ENCODE results near the gene SEMA3B. TPM values are rescaled to one million over a fixed set of nuclear protein-coding genes. Genes with fewer than 3 reads are reported as not detected.

The SEMA3B gene
- total and polyA plus RNA-seq, 8 donors: 40.1 to 310 (median 103) TPM

DNA sequence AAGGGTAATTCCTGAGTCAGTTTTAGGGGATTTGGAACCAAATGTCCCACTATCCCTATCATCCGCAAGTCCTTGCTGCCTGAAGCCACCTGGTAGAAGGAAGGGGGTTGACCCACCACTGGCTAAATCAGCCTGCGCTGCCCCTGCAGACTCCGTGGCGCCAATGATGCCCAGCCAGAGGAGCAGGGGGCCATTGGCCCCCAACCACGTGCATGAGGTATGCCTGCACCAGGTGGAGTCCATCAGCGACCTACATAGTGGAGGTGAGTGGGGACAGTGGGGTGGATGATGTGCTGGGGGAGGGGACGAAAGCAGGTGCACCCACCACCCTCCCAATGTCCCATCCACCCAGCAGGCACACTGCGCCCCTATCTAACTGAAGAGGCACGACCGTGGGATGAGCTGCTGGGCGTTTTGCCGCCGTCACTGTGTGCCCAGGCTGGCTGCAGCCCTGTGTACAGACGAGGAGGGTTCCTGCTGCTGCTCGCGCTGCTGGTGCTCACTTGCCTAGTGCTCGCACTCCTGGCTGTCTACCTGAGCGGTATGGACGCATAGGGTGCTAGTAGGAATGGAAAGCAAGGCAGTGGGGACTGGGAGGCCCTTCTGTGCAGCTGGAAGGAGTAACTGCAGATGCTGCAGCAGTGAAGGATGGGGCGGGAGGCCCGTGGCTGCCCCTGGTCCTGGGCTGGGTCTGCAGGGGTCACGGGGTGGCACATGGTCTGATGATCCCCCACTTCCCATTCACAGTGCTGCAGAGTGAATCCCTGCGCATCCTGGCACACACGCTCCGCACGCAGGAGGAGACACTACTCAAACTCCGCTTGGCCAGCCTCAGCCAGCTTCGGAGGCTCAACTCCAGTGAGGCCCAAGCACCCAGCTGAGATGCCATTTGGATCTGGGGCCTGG, 17.6 kb downstream of the SEMA3B start:
- TF ChIP-seq EP300 (IDR thresholded peaks at IDR 0.05): no peak
- TF ChIP-seq POLR2AphosphoS5 (IDR thresholded peaks at IDR 0.05): no peak
- TF ChIP-seq CTCF (IDR thresholded peaks at IDR 0.05): no peak
- no peak for TF ChIP-seq POLR2A (IDR thresholded peaks at IDR 0.05)
- peaks cover 34 to 45% (median 44%) of the 10 kb centered on the region in 4 donors for H3K36me3 ChIP-seq

DNA sequence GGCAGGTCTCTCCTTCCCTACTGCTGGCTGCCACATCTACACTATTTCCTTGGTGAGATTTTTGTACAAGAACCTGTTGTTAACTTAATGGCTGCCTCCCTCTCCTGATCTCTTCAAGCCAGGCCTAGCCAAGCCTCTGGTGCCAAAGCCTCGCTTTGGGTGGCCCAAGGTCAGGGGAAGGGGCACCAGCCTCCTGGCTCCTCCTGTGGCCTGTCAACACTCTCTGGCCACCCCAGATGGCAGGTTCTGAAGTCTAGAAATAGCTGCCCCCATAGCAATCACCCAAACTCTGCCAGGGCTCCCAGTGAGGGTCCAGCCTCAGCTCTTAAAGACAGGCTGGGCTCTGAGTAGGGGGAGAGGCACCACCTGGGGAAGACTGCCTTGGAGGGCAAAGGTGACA, 18.3 kb downstream of the SEMA3B start:
- no peaks in the 10 kb centered on the region for H3K27me3 ChIP-seq
- peaks cover 34 to 45% (median 44%) of the 10 kb centered on the region in 4 donors for H3K36me3 ChIP-seq
- intact Hi-C loops (cut with DNase I; ENCODE audit: low total_unique reads): no loop called here
- TF ChIP-seq POLR2AphosphoS5 (IDR thresholded peaks at IDR 0.05): no peak
- no peak for TF ChIP-seq EP300 (IDR thresholded peaks at IDR 0.05)
- no peak for TF ChIP-seq POLR2A (IDR thresholded peaks at IDR 0.05)
- no peak for TF ChIP-seq CTCF (IDR thresholded peaks at IDR 0.05)
- H3K4me1 ChIP-seq: peaks cover 22 to 33% (median 31%) of the 10 kb centered on the region in 4 donors
- H3K9me3 ChIP-seq: no peaks in the 10 kb centered on the region
- no peak overlapping the region for H3K27ac ChIP-seq
- DNase-seq: no peak
- no peak overlapping the region for H3K4me3 ChIP-seq
- 60 to 86% (median 77%) methylated on average over 1 of the region's 1 CpG for WGBS, 5 donors

More for the DNA sequence above, 17.6 kb downstream of the SEMA3B start:
- no peak overlapping the region for H3K27ac ChIP-seq
- no peak overlapping the region for H3K4me3 ChIP-seq
- intact Hi-C loops (cut with DNase I; ENCODE audit: low total_unique reads): no loop called here
- no peaks in the 10 kb centered on the region for H3K9me3 ChIP-seq
- no peaks in the 10 kb centered on the region for H3K27me3 ChIP-seq
- H3K4me1 ChIP-seq: peaks cover 22 to 28% (median 26%) of the 10 kb centered on the region in 4 donors
- WGBS, 5 donors: 78 to 90% (median 83%) methylated on average over 26 to 28 of the region's 28 CpGs
- DNase-seq: no peak

DNA sequence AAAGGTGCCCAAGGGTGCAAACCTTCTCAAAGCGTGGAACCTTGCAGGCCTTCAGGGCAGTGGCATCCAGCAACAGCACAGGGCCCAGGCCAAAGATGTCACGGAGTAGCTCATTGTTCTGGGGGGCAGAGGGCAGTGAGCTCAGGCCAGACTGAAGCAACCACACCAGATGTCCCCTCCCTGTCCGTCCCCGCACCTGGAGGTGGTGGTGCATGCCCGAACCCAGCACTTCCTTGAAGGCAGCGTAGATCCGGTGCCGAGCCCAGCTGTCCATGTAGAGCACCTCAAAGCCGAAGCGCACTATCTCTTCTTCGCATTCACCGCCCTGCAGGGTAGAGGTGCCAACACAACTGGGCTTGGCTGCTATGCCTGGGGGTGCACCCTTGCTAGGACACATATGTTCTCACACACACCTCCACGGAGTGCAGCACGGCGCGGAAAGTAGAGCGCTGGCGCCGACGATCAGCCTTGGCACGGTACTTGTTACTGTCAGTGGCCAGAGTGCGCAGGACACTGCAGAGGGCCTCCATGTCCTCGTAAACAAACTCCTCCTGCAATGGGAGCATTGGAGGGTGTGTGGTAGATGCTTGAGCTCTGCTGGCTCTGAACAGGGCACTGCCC, 19.6 kb downstream of the SEMA3B start:
- no peaks in the 10 kb centered on the region for H3K27me3 ChIP-seq
- peaks cover 34 to 45% (median 44%) of the 10 kb centered on the region in 4 donors for H3K36me3 ChIP-seq
- intact Hi-C loops (cut with DNase I; ENCODE audit: low total_unique reads): no loop called here
- H3K9me3 ChIP-seq: no peaks in the 10 kb centered on the region
- H3K4me3 ChIP-seq: no peak overlapping the region
- TF ChIP-seq CTCF (IDR thresholded peaks at IDR 0.05) (no peak), EP300 (IDR thresholded peaks at IDR 0.05) (no peak), POLR2A (IDR thresholded peaks at IDR 0.05) (no peak), POLR2AphosphoS5 (IDR thresholded peaks at IDR 0.05) (no peak)
- DNase-seq: no peak
- no peak overlapping the region for H3K27ac ChIP-seq
- H3K4me1 ChIP-seq: peaks cover 30 to 43% (median 41%) of the 10 kb centered on the region in 4 donors
- 89 to 93% (median 91%) methylated on average over 21 to 23 of the region's 23 CpGs for WGBS, 5 donors

DNA sequence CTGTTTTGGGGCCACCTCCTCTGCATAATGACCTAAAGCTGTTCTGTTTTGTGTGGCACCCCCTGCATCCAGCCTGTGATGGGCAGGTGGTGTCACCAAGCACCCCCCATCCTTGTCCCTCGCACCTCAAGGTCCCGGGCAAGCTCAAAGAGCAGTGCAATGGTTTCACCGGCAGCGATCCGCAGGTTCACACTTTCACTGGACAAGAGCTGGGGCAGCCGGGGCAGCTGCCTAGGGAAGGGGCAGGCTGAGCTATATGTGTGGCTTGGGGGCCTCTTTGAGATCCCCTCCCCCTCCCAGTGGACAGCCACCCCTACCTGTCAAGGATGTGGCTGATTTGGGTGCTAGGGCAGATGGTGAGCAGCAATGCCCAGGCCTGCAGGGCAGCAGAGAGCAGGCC, 20.2 kb downstream of the SEMA3B start:
- H3K27ac ChIP-seq: peak overlapping the region in 2 of 5 donors; percentile 97 to 99
- 94 to 100% (median 97%) methylated on average over 6 of the region's 6 CpGs for WGBS, 5 donors

More for the DNA sequence above, 20.2 kb downstream of the SEMA3B start:
- no peaks in the 10 kb centered on the region for H3K27me3 ChIP-seq
- H3K9me3 ChIP-seq: no peaks in the 10 kb centered on the region
- no peak overlapping the region for H3K4me3 ChIP-seq
- H3K36me3 ChIP-seq: peaks cover 34 to 45% (median 44%) of the 10 kb centered on the region in 4 donors
- H3K4me1 ChIP-seq: peaks cover 30 to 48% (median 43%) of the 10 kb centered on the region in 4 donors
- DNase-seq: no peak
- intact Hi-C loops (cut with DNase I; ENCODE audit: low total_unique reads): no loop called here
- TF ChIP-seq CTCF (IDR thresholded peaks at IDR 0.05): no peak
- no peak for TF ChIP-seq POLR2AphosphoS5 (IDR thresholded peaks at IDR 0.05)
- no peak for TF ChIP-seq EP300 (IDR thresholded peaks at IDR 0.05)
- TF ChIP-seq POLR2A (IDR thresholded peaks at IDR 0.05): no peak
